Epithelial cell of proximal tubule (primary cell): Measurements from ENCODE around the gene NR3C2. TPM values are rescaled to one million over a fixed set of nuclear protein-coding genes. Genes with fewer than 3 reads are reported as not detected.

Source experiments
- DNase-seq: peaks from one replicate; pipeline ENCODE4 v3.0.0-alpha.2; 2011; ENCODE audit warnings: low read depth
- H3K4me3 ChIP-seq: 2 replicates; pipeline ENCODE4 v1.5.1; 2011; ENCODE audit warnings: low read depth, mild to moderate bottlenecking, low read length
- total RNA-seq: library from RNA; depleted of rRNA; stranded (reverse); fragments of >200 nt; gene quantifications from 2 replicates; pipeline ENCODE4 v1.2.3, GENCODE V29; 2015
- TF ChIP-seq, protein P1 (sequence below): conservative IDR thresholded peaks from 2 replicates; pipeline ENCODE4 v1.5.1; 2012; ENCODE audit warnings: low read depth, mild to moderate bottlenecking, low read length

The NR3C2 gene
- total RNA-seq, 1 donor from 2014 or later: 0.98 TPM

DNA sequence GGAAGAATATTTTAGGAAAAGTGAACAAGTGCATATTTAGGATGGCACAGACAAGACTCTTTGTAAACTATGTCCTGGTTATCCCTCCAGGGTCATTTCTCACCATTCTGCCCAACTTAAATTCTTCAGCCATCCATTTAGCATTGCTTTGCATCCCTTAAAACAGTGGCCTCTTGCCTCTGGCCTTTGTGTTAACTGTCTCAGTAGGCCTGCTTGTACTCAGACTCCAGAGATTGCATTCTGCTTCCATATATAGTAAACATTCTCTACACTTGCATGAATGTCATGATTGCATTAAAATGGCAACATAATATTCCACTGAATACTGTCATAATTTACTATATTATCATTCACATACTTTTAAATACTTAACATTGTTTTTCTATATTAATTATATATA is 43.2 kb downstream of the NR3C2 start:
- no peak for DNase-seq
- TF ChIP-seq, protein P1, sequence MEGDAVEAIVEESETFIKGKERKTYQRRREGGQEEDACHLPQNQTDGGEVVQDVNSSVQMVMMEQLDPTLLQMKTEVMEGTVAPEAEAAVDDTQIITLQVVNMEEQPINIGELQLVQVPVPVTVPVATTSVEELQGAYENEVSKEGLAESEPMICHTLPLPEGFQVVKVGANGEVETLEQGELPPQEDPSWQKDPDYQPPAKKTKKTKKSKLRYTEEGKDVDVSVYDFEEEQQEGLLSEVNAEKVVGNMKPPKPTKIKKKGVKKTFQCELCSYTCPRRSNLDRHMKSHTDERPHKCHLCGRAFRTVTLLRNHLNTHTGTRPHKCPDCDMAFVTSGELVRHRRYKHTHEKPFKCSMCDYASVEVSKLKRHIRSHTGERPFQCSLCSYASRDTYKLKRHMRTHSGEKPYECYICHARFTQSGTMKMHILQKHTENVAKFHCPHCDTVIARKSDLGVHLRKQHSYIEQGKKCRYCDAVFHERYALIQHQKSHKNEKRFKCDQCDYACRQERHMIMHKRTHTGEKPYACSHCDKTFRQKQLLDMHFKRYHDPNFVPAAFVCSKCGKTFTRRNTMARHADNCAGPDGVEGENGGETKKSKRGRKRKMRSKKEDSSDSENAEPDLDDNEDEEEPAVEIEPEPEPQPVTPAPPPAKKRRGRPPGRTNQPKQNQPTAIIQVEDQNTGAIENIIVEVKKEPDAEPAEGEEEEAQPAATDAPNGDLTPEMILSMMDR: no peak
- H3K4me3 ChIP-seq: no peak overlapping the region

DNA sequence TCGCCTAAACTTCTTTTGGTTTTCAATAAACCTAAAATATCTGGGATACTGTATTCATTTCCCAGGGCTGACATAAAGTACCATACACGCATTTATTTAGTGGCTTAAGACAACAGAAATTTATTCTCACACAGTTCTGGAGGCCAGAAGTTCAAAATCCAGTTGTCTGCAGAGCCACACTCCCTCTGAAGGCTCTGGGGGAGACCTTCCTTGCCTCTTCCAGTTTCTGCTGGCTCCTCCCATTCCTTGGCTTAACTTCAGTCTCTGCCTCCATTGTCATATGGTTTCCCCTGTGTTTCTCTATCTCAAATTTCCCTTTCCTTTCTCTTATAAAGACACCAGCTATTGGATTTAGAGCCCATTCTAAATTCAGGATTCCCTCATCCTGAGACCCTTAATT is 44.4 kb downstream of the NR3C2 start:
- TF ChIP-seq, protein P1: no peak
- no peak overlapping the region for H3K4me3 ChIP-seq
- DNase-seq: no peak

DNA sequence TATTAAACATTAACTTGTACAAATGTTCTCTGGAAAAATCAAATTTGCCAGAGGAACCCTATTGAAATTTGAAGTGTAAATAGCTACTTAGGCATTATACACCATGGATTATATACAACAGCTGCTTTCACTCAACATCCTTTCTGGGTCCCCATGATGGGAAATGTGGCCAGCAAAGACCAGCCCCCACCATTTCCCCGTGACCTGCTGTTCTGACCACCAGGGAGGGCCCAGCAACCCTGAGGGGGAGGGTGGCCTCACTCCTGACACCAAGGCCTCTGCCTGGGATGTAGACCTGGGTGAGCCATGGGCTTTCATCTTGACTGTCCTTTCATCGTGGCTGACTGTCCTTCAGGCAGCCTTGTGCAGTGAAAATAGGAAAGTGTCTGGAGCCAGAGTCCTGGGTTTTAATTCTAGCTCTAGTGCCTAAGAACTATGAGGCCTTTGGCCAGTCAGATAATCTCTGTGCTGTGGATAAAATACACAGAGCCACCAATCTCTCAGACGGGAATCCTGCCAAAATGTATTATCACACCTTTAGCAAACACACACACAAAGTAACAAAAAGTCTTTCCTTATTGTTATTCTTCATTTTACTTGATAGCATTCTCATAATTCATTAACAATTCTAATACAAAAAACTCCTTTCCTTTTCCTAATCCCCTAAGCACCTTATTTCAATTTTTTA is 45.1 kb downstream of the NR3C2 start:
- no peak for DNase-seq
- no peak overlapping the region for H3K4me3 ChIP-seq
- TF ChIP-seq, protein P1: no peak

DNA sequence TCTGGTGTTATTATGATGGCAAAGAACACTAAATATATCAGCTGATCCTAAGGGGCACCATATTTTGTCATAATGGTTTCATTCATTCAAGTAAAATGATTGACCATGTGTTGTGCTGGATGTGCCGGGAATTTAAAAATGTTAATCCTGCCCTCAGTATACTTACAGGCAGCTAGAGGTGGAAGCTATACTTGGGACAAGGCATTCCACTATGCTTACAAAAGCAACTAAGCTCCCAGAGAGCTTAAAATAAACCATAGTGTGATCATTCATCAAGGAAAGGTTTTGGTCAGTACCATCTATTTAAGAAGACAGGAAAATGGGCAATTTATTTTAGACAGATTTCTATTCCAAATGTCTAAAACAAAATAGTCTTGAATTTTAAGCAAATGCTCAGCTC is 46.4 kb downstream of the NR3C2 start:
- TF ChIP-seq, protein P1: no peak
- no peak for DNase-seq
- no peak overlapping the region for H3K4me3 ChIP-seq

DNA sequence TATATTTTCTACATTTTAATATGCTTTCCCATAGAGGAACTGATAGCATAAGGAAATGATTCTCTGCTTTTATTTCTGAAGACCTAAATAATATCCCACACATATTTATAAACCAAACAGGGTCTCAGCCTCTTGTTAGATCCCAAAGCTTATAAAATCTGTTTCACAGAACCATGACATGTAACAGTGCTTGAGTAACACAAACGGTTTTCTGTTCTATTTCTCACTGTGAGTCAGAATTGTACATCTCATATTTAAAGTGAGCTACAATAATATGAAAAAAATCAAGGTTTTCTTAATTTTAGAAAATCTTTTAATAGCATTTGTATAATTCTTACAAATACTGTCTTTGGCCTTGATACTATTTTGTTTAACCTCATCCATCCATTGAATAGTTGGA is 51.2 kb downstream of the NR3C2 start:
- no peak overlapping the region for H3K4me3 ChIP-seq
- TF ChIP-seq, protein P1: no peak
- DNase-seq: no peak

DNA sequence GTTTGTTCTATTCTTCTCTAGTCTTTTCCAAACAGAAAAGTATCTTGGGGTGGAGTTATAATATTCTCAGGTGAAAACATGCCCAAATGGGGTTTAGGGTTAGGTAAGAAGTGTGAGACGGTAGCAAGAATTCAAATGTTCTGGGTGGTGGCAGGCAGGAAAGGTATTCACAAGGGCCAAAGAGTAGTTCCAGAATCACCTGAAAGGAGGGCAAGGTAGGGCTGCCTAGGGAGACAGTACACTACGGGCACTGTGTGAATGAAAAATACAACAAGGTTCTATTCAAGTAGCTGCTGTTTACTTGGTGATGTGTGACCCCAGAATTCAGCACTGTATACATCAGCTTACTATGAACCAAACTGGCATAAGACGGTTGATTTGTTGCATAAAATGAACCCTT is 51.9 kb downstream of the NR3C2 start:
- H3K4me3 ChIP-seq: no peak overlapping the region
- DNase-seq: no peak
- TF ChIP-seq, protein P1: no peak

DNA sequence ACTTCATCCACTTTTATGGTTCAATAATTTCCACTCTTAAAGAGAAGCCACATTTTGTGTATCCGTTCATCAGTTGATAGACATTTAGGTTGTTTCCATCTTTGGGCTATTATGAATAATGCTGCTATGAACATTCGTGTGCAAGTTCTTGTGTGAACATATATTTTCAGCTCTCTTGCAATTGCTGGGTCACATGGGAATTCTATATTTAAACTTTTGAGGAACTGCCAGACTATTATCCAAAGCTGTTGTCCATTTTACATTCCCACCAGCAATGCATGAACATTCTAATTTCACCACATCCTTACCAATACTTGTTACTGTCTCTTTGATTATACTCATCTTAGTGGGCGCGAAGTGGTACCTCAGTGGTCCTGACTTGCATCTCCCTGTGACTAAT is 61.9 kb downstream of the NR3C2 start:
- H3K4me3 ChIP-seq: no peak overlapping the region
- no peak for DNase-seq
- TF ChIP-seq, protein P1: no peak
